Endodermal cell (in vitro differentiated cells): Measurements from ENCODE around the gene RPTOR. TPM values are rescaled to one million over a fixed set of nuclear protein-coding genes. Genes with fewer than 3 reads are reported as not detected.
"Not testable (repeated sequence)": the region's sequence is repeated elsewhere in the genome, so short reads cannot be mapped to it uniquely, and the experiment has no call there.

Experiments used
- DNase-seq: peaks from one replicate; pipeline ENCODE4 v3.0.0-alpha.2; 2017
- H3K27ac ChIP-seq: 2 replicates; pipeline ENCODE4 v1.5.1; 2013; ENCODE audit warnings: mild to moderate bottlenecking, low read depth, low read length, moderate library complexity
- H3K27me3 ChIP-seq: 2 replicates; pipeline ENCODE4 v1.6.1; 2013; ENCODE audit warnings: mild to moderate bottlenecking, low read length, moderate library complexity; ENCODE audit not compliant: insufficient read depth, control insufficient read depth, poor library complexity, severe bottlenecking
- H3K36me3 ChIP-seq: 2 replicates; pipeline ENCODE4 v1.7.0; 2013; ENCODE audit warnings: mild to moderate bottlenecking, low read length, moderate library complexity; ENCODE audit not compliant: control insufficient read depth, insufficient read depth
- H3K4me1 ChIP-seq: one replicate; pipeline ENCODE4 v1.7.0; 2013; ENCODE audit warnings: low read length; ENCODE audit not compliant: control insufficient read depth, insufficient read depth
- H3K4me3 ChIP-seq: 2 replicates; pipeline ENCODE4 v1.5.1; 2013; ENCODE audit warnings: mild to moderate bottlenecking, low read length, moderate library complexity
- H3K9ac ChIP-seq: 2 replicates; pipeline ENCODE4 v1.6.1; 2013; ENCODE audit warnings: mild to moderate bottlenecking, low read length, moderate library complexity; ENCODE audit not compliant: poor library complexity, severe bottlenecking; ENCODE audit errors: extremely low read depth
- H3K9me3 ChIP-seq: 2 replicates; pipeline ENCODE4 v1.6.1; 2013; ENCODE audit warnings: mild to moderate bottlenecking, low read length, moderate library complexity; ENCODE audit not compliant: control insufficient read depth
- H3K27ac Mint-ChIP-seq: 2 replicates; pipeline ENCODE4 v1.8.0; 2020; ENCODE audit warnings: mixed read lengths
- H3K27me3 Mint-ChIP-seq: 2 replicates; pipeline ENCODE4 v1.8.0; 2021; ENCODE audit warnings: mild to moderate bottlenecking, mixed read lengths; ENCODE audit not compliant: insufficient read depth
- H3K36me3 Mint-ChIP-seq: 2 replicates; pipeline ENCODE4 v1.8.0; 2020; ENCODE audit warnings: low read depth, mixed read lengths
- H3K4me1 Mint-ChIP-seq: 2 replicates; pipeline ENCODE4 v1.8.0; 2020; ENCODE audit warnings: mixed read lengths
- H3K4me3 Mint-ChIP-seq: 2 replicates; pipeline ENCODE4 v1.8.0; 2020; ENCODE audit warnings: mild to moderate bottlenecking, moderate library complexity, mixed read lengths
- H3K9me3 Mint-ChIP-seq: 2 replicates; pipeline ENCODE4 v1.8.0; 2020; ENCODE audit warnings: mild to moderate bottlenecking, mixed read lengths
- CTCF ChIP-seq: fragments of 200-600 bp; sonication (generic); conservative IDR thresholded peaks from 2 replicates; pipeline ENCODE4 v1.5.0; 2021; ENCODE audit warnings: antibody characterized with exemption, mild to moderate bottlenecking
- WGBS, 2 experiments: methylation state at CpG; one replicate each; pipeline versions ENCODE4 v1.1.5 to v1.1.7; 2013; ENCODE audit warnings: missing lambda C conversion rate in 2 of 2, mixed read lengths in 1 of 2; ENCODE audit not compliant: insufficient coverage in 1 of 2, insufficient read length in 1 of 2; 5-methylcytosine and 5-hydroxymethylcytosine counted together
- total RNA-seq, 2 donors: library from RNA; stranded (reverse); fragmentation: NEBNext Ultra II Directional in 1 of 2; extraction: Animal tissue kit (Norgen Biotek cat#: 25700) in 1 of 2; gene quantifications; 2 replicates in 1 of 2; 3 replicates in 1 of 2; pipeline ENCODE4 v1.2.1, GENCODE V29; 2021

RPTOR gene
- total RNA-seq, 2 donors from 2014 or later = 45.1 to 53.4 TPM

- DNase-seq = no peak
- Histone ChIP-seq H3K9ac (no peak overlapping the region), H3K4me1 (no peaks in the 10 kb centered on the region), H3K27me3 (no peaks in the 10 kb centered on the region), H3K27ac (no peak overlapping the region), H3K9me3 (no peaks in the 10 kb centered on the region), H3K36me3 (peaks cover 3% of the 10 kb centered on the region), H3K4me3 (no peak overlapping the region)
- no peaks in the 10 kb centered on the region for H3K4me1 Mint-ChIP-seq
- H3K4me3 Mint-ChIP-seq = no peak overlapping the region
- peaks cover 11% of the 10 kb centered on the region for H3K36me3 Mint-ChIP-seq
- TF ChIP-seq CTCF = no peak
- H3K27ac Mint-ChIP-seq = peak overlapping the region; percentile 69
- 94 to 97% methylated on average over 9 of the region's 9 CpGs for WGBS, 2 experiments
- H3K9me3 Mint-ChIP-seq = no peaks in the 10 kb centered on the region
- no peaks in the 10 kb centered on the region for H3K27me3 Mint-ChIP-seq
These were observed 269.9 kb downstream of the RPTOR start for GRCh38 chr17:80814491-80814890.

- Histone ChIP-seq H3K36me3 (peaks cover 3% of the 10 kb centered on the region), H3K4me3 (no peak overlapping the region), H3K9ac (no peak overlapping the region), H3K27me3 (no peaks in the 10 kb centered on the region), H3K27ac (no peak overlapping the region), H3K9me3 (no peaks in the 10 kb centered on the region), H3K4me1 (no peaks in the 10 kb centered on the region)
- H3K27ac Mint-ChIP-seq = no peak overlapping the region
- no peak overlapping the region for H3K4me3 Mint-ChIP-seq
- H3K36me3 Mint-ChIP-seq = peaks cover 11% of the 10 kb centered on the region
- no peak for TF ChIP-seq CTCF
- peaks cover 1% of the 10 kb centered on the region for H3K4me1 Mint-ChIP-seq
- no peaks in the 10 kb centered on the region for H3K27me3 Mint-ChIP-seq
- no peaks in the 10 kb centered on the region for H3K9me3 Mint-ChIP-seq
- peak; percentile 36 for DNase-seq
- WGBS, 2 experiments = 86 to 95% methylated on average over 7 to 10 of the region's 10 CpGs
These were observed 270.6 kb downstream of the RPTOR start for GRCh38 chr17:80815151-80815681.

DNA sequence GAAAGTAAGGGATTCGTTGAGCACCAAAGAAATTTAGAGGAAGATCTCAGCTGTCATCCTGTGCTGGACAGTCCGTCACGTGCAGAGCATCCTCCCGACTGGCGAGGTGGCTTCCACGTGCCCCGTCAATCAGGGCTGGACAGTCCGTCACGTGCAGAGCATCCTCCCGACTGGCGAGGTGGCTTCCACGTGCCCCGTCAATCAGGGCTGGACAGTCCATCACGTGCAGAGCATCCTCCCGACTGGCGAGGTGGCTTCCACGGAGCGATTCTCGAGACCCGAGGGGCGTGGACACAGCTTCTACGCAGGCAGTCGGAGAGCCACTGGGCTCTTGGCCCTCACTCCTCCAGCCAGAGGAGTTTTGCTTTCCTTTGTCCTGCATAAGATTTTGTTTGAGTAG is 271.1 kb downstream of the RPTOR start:
- WGBS, 2 experiments = 92% methylated on average over 18 to 23 of the region's 23 CpGs
- H3K27ac ChIP-seq, H3K27me3 Mint-ChIP-seq, H3K9ac ChIP-seq, H3K4me3 Mint-ChIP-seq, H3K27ac Mint-ChIP-seq, H3K4me1 ChIP-seq, H3K36me3 ChIP-seq, H3K27me3 ChIP-seq, H3K9me3 Mint-ChIP-seq, H3K4me1 Mint-ChIP-seq, H3K9me3 ChIP-seq, H3K4me3 ChIP-seq: not testable (repeated sequence)
- DNase-seq = peak; percentile 29
- H3K36me3 Mint-ChIP-seq = peaks cover 11% of the 10 kb centered on the region
